Fibroblast of lung (primary cell): ENCODE measurements around the gene TARS3. TPM values are rescaled to one million over a fixed set of nuclear protein-coding genes. Genes with fewer than 3 reads are reported as not detected.

Source experiments
- DNase-seq, 2 donors: peaks; one replicate each; pipeline versions ENCODE4 v3.0.0 to v3.0.0-alpha.2; 2010; ENCODE audit warnings: low read depth in 2 of 2
- H2AFZ ChIP-seq: 2 replicates; pipeline ENCODE4 v1.5.1; 2012; ENCODE audit warnings: low read length, control low read depth, inconsistent platforms
- H3K27ac ChIP-seq: 2 replicates; pipeline ENCODE4 v1.5.1; 2011; ENCODE audit warnings: low read length, control low read depth; ENCODE audit not compliant: insufficient read depth
- H3K27me3 ChIP-seq: 2 replicates; pipeline ENCODE4 v1.5.1; 2011; ENCODE audit warnings: mild to moderate bottlenecking, low read length; ENCODE audit not compliant: control insufficient read depth, insufficient read depth
- H3K36me3 ChIP-seq: 2 replicates; pipeline ENCODE4 v1.5.1; 2011; ENCODE audit warnings: low read length; ENCODE audit not compliant: control insufficient read depth, insufficient read depth
- H3K4me1 ChIP-seq: 2 replicates; pipeline ENCODE4 v1.5.1; 2011; ENCODE audit warnings: low read length; ENCODE audit not compliant: control insufficient read depth, insufficient read depth; ENCODE audit errors: extremely low read depth
- H3K4me2 ChIP-seq: 2 replicates; pipeline ENCODE4 v1.5.1; 2011; ENCODE audit warnings: low read length, control low read depth; ENCODE audit not compliant: insufficient read depth; ENCODE audit errors: extremely low read depth
- H3K4me3 ChIP-seq, 4 experiments: fragments of 200-600 bp in 1 of 4; sonication (generic) in 1 of 4; replicated peaks in 1 of 4; 2 replicates each; pipeline ENCODE4 v1.5.1; 2011 to 2016; ENCODE audit warnings: low read length in 4 of 4, low read depth in 3 of 4, mild to moderate bottlenecking in 3 of 4, control low read depth in 2 of 4, inconsistent platforms in 1 of 4, mixed read lengths in 1 of 4; ENCODE audit not compliant: insufficient read depth in 1 of 4; ENCODE audit errors: control extremely low read depth in 1 of 4
- H3K79me2 ChIP-seq: 2 replicates; pipeline ENCODE4 v1.5.1; 2012; ENCODE audit warnings: mild to moderate bottlenecking, low read length, inconsistent platforms; ENCODE audit not compliant: control insufficient read depth, insufficient read depth
- H3K9ac ChIP-seq: 2 replicates; pipeline ENCODE4 v1.5.1; 2011; ENCODE audit warnings: mild to moderate bottlenecking, low read length, control low read depth; ENCODE audit not compliant: insufficient read depth
- H3K9me3 ChIP-seq: 2 replicates; pipeline ENCODE4 v1.5.1; 2012; ENCODE audit warnings: low read depth, low read length; ENCODE audit not compliant: control insufficient read depth, insufficient read depth
- H4K20me1 ChIP-seq: 2 replicates; pipeline ENCODE4 v1.5.1; 2011; ENCODE audit warnings: low read length; ENCODE audit not compliant: control insufficient read depth, insufficient read depth; ENCODE audit errors: extremely low read depth
- EZH2 ChIP-seq: IDR thresholded peaks from 2 replicates; pipeline ENCODE4 v1.5.1; 2012; ENCODE audit warnings: low read length, control low read depth, mild to moderate bottlenecking; ENCODE audit errors: missing control alignments
- polyA plus RNA-seq, 2 donors: library from polyadenylated mRNA; depleted of rRNA in 1 of 2; stranded (reverse) in 1 of 2; unstranded in 1 of 2; fragments of >200 nt; gene quantifications; 2 replicates each; pipeline ENCODE4 v1.2.1, GENCODE V29; 2011 to 2012; ENCODE audit warnings: missing spikeins in 1 of 2
- total RNA-seq: library from RNA; depleted of rRNA; stranded (reverse); fragments of >200 nt; gene quantifications from 2 replicates; pipeline ENCODE4 v1.2.1, GENCODE V29; 2014
- TF ChIP-seq, protein P1 (sequence below), 2 donors: IDR thresholded peaks in 1 of 2; conservative IDR thresholded peaks in 1 of 2; 1 replicate in 1 of 2; 2 replicates in 1 of 2; pipeline ENCODE4 v1.5.1; 2011 to 2012; ENCODE audit warnings: low read length in 2 of 2, control low read depth in 1 of 2, inconsistent platforms in 1 of 2, low read depth in 1 of 2, mild to moderate bottlenecking in 1 of 2

The TARS3 gene
- total and polyA plus RNA-seq, 2 donors (not counting 1 experiment from before 2014, with no cell fraction given) = 4.3 to 23.3 TPM

DNA sequence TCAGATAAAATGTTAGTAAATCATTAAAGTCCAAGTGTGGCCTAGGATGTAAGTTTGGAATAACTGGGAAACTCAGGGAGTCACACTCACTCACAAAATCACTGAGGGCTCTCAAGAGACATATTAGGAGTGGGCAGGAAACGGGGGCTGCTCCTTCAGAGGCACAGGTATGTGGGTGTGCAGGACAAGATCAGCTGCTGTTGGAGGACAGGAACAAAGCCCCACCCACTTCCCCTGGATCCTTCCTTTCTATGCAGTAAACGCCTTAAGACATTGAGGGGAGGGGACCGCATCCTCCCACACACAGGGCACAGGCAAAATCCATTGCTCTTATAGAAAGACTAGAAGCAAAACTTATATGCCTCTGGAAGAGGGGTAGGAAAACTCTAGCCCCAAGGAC lies 102.3 kb downstream of the TARS3 start:
- TF ChIP-seq, protein P1, sequence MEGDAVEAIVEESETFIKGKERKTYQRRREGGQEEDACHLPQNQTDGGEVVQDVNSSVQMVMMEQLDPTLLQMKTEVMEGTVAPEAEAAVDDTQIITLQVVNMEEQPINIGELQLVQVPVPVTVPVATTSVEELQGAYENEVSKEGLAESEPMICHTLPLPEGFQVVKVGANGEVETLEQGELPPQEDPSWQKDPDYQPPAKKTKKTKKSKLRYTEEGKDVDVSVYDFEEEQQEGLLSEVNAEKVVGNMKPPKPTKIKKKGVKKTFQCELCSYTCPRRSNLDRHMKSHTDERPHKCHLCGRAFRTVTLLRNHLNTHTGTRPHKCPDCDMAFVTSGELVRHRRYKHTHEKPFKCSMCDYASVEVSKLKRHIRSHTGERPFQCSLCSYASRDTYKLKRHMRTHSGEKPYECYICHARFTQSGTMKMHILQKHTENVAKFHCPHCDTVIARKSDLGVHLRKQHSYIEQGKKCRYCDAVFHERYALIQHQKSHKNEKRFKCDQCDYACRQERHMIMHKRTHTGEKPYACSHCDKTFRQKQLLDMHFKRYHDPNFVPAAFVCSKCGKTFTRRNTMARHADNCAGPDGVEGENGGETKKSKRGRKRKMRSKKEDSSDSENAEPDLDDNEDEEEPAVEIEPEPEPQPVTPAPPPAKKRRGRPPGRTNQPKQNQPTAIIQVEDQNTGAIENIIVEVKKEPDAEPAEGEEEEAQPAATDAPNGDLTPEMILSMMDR (conservative IDR thresholded peaks at IDR 0.05 in 1 of 2, IDR thresholded peaks at IDR 0.05 in 1 of 2; ENCODE audit: low read depth in 1 of 2, low read length in 2 of 2) = no peak
- no peak for TF ChIP-seq EZH2

DNA sequence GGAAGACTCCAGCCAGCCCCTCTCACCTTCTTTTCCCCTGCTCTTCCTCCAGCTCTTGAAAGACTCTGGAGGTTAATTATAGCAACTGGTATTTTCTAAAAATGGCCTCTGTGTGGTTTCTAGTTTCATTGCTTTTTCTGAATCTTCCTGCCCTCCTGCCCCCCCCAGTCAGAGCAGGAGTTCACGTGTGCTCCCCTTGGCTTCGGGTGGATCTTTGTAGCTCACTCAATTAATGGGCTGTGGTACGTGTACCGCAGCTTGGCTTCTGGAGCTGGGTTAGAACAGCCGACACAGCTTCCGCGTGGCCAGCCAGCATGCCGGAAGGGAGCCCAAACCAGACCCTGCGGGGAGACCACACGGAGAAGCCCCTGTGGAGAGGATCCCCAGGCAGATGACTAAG lies 103.6 kb downstream of the TARS3 start:
- Histone ChIP-seq H3K27me3 (no peaks in the 10 kb centered on the region), H3K9me3 (no peaks in the 10 kb centered on the region), H2AFZ (no peak overlapping the region), H3K27ac (no peak overlapping the region), H4K20me1 (no peaks in the 10 kb centered on the region), H3K79me2 (no peaks in the 10 kb centered on the region), H3K9ac (no peak overlapping the region), H3K4me3 (no peak overlapping the region), H3K4me1 (no peaks in the 10 kb centered on the region), H3K4me2 (no peak overlapping the region), H3K36me3 (no peaks in the 10 kb centered on the region)
- DNase-seq = no peak
- TF ChIP-seq EZH2 = no peak
- TF ChIP-seq, protein P1 (conservative IDR thresholded peaks at IDR 0.05 in 1 of 2, IDR thresholded peaks at IDR 0.05 in 1 of 2; ENCODE audit: low read depth in 1 of 2, low read length in 2 of 2) = no peak

More for the DNA sequence above, 102.3 kb downstream of the TARS3 start:
- H3K4me1 ChIP-seq = no peaks in the 10 kb centered on the region
- H3K4me2 ChIP-seq = no peak overlapping the region
- no peaks in the 10 kb centered on the region for H3K36me3 ChIP-seq
- no peak overlapping the region for H3K4me3 ChIP-seq
- no peaks in the 10 kb centered on the region for H3K79me2 ChIP-seq
- no peaks in the 10 kb centered on the region for H3K27me3 ChIP-seq
- no peak overlapping the region for H3K9ac ChIP-seq
- DNase-seq = no peak
- H2AFZ ChIP-seq = no peak overlapping the region
- no peaks in the 10 kb centered on the region for H4K20me1 ChIP-seq
- H3K9me3 ChIP-seq = no peaks in the 10 kb centered on the region
- H3K27ac ChIP-seq = no peak overlapping the region

DNA sequence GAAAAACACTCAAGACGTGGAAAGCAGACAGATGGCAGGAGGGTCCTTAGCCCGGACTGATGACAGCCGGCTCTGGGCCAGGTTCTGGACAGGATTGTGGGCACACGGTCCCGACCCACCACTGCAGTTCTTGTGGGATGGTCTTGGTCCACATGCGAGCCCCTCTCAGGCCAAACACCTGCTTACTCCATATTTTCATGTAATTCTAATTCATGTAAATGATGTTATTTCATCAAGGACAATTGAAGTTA lies 104.7 kb downstream of the TARS3 start:
- Histone ChIP-seq H3K9me3 (no peaks in the 10 kb centered on the region), H3K4me1 (no peaks in the 10 kb centered on the region), H3K79me2 (no peaks in the 10 kb centered on the region), H3K4me3 (no peak overlapping the region), H3K27me3 (no peaks in the 10 kb centered on the region), H3K9ac (no peak overlapping the region), H4K20me1 (no peaks in the 10 kb centered on the region), H3K27ac (no peak overlapping the region), H3K36me3 (no peaks in the 10 kb centered on the region), H3K4me2 (no peak overlapping the region), H2AFZ (no peak overlapping the region)
- DNase-seq = no peak
- TF ChIP-seq, protein P1 (conservative IDR thresholded peaks at IDR 0.05 in 1 of 2, IDR thresholded peaks at IDR 0.05 in 1 of 2; ENCODE audit: low read depth in 1 of 2, low read length in 2 of 2) = no peak
- TF ChIP-seq EZH2 = no peak
